ENCODE results near the gene CHST9. TPM values are rescaled to one million over a fixed set of nuclear protein-coding genes. Genes with fewer than 3 reads are reported as not detected.

The CHST9 gene
- total RNA-seq, 4 donors from 2014 or later: 0.21 to 0.98 (median 0.26) TPM

- no peak overlapping the region for H3K4me3 ChIP-seq
- H3K36me3 ChIP-seq: no peaks in the 10 kb centered on the region
- no peaks in the 10 kb centered on the region for H3K27me3 ChIP-seq
- no peak overlapping the region for H3K27ac ChIP-seq
- no peak for DNase-seq (ENCODE audit: low spot score in 2 of 2)
- TF ChIP-seq CTCF (IDR thresholded peaks at IDR 0.05) (no peak), POLR2A (IDR thresholded peaks at IDR 0.05) (no peak), EP300 (IDR thresholded peaks at IDR 0.05) (no peak)
- WGBS, 2 donors: 55 to 58% methylated on average over 10 of the region's 10 CpGs
- H3K4me1 ChIP-seq: no peaks in the 10 kb centered on the region
- peaks cover 0 to 4% (median 0%) of the 10 kb centered on the region in 4 donors for H3K9me3 ChIP-seq
Measured at GRCh38 chr18:27143580-27144287, 41.4 kb downstream of the CHST9 start.

- WGBS, 2 donors: 89 to 92% methylated on average over 2 of the region's 2 CpGs
- Histone ChIP-seq H3K36me3 (no peaks in the 10 kb centered on the region), H3K9me3 (peaks cover 0 to 2% (median 0%) of the 10 kb centered on the region in 4 donors), H3K4me3 (no peak overlapping the region), H3K27ac (no peak overlapping the region), H3K4me1 (no peaks in the 10 kb centered on the region), H3K27me3 (no peaks in the 10 kb centered on the region)
- no peak for DNase-seq (ENCODE audit: low spot score in 2 of 2)
- no peak for TF ChIP-seq POLR2A (IDR thresholded peaks at IDR 0.05)
- no peak for TF ChIP-seq CTCF (IDR thresholded peaks at IDR 0.05)
- TF ChIP-seq EP300 (IDR thresholded peaks at IDR 0.05): no peak
Measured at GRCh38 chr18:27142891-27143290, 42.2 kb downstream of the CHST9 start.

GRCh38 chr18:27141876-27142275 is 43.2 kb downstream of the CHST9 start:
- H3K4me1 ChIP-seq: no peaks in the 10 kb centered on the region
- TF ChIP-seq CTCF (IDR thresholded peaks at IDR 0.05) (no peak), POLR2A (IDR thresholded peaks at IDR 0.05) (no peak), EP300 (IDR thresholded peaks at IDR 0.05) (no peak)
- H3K4me3 ChIP-seq: no peak overlapping the region
- no peaks in the 10 kb centered on the region for H3K27me3 ChIP-seq
- no peaks in the 10 kb centered on the region for H3K36me3 ChIP-seq
- no peaks in the 10 kb centered on the region for H3K9me3 ChIP-seq
- H3K27ac ChIP-seq: no peak overlapping the region
- no peak for DNase-seq (ENCODE audit: low spot score in 2 of 2)

- WGBS, 2 donors: 72 to 75% methylated on average over 1 of the region's 1 CpG
- no peak for DNase-seq (ENCODE audit: low spot score in 2 of 2)
- Histone ChIP-seq H3K9me3 (no peaks in the 10 kb centered on the region), H3K27me3 (no peaks in the 10 kb centered on the region), H3K4me1 (no peaks in the 10 kb centered on the region), H3K36me3 (no peaks in the 10 kb centered on the region), H3K27ac (no peak overlapping the region), H3K4me3 (no peak overlapping the region)
- TF ChIP-seq POLR2A (IDR thresholded peaks at IDR 0.05) (no peak), CTCF (IDR thresholded peaks at IDR 0.05) (no peak), EP300 (IDR thresholded peaks at IDR 0.05) (no peak)
Measured at GRCh38 chr18:27138079-27138478, 47.0 kb downstream of the CHST9 start.

- Histone ChIP-seq H3K27me3 (no peaks in the 10 kb centered on the region), H3K4me3 (no peak overlapping the region), H3K9me3 (no peaks in the 10 kb centered on the region), H3K27ac (no peak overlapping the region), H3K4me1 (no peaks in the 10 kb centered on the region), H3K36me3 (no peaks in the 10 kb centered on the region)
- DNase-seq (ENCODE audit: low spot score in 2 of 2): no peak
- TF ChIP-seq CTCF (IDR thresholded peaks at IDR 0.05) (no peak), POLR2A (IDR thresholded peaks at IDR 0.05) (no peak), EP300 (IDR thresholded peaks at IDR 0.05) (no peak)
- 77 to 84% methylated on average over 4 of the region's 4 CpGs for WGBS, 2 donors
Measured at GRCh38 chr18:27136208-27136535, 48.9 kb downstream of the CHST9 start.
